ENCODE results near the gene PLPPR2. TPM values are rescaled to one million over a fixed set of nuclear protein-coding genes. Genes with fewer than 3 reads are reported as not detected.

PLPPR2 gene
- polyA plus RNA-seq, 1 donor from 2014 or later, result 44.1 TPM

DNA sequence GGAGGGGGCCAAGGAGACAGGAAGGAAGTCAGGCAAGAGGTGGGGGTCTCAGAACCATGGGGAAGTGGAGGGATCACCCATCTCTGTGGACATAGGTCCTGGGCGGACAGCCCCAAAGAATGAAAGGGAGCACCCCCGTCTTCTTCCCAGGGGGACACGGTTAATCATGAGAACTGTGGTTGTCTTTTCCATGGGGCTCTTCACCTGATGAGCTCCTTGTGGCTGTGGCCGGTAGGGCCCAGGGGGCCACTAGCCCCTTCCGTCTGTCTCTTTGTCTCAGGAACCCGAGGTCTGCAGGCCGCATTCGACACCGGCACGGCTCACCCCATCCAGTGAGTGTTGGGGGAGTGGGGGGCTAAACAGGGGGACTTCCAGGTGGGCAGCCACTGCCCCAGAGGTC, 8.6 kb downstream of the PLPPR2 start:
- no peaks in the 10 kb centered on the region for H4K20me1 ChIP-seq (ENCODE audit: insufficient read depth)
- no peaks in the 10 kb centered on the region for H3K79me2 ChIP-seq (replicated peaks; ENCODE audit: insufficient read depth, low read length)
- no peak for TF ChIP-seq EP300 (conservative IDR thresholded peaks at IDR 0.05; ENCODE audit: poor library complexity, severe bottlenecking)
- no peak for TF ChIP-seq CTCF (IDR thresholded peaks at IDR 0.05; ENCODE audit: poor library complexity, severe bottlenecking)
- H3F3A ChIP-seq (ENCODE audit: insufficient read depth, low read length, poor library complexity, severe bottlenecking), result no peaks in the 10 kb centered on the region
- H3K9ac ChIP-seq (ENCODE audit: low read length), result no peak overlapping the region
- no peak overlapping the region for H3K4me2 ChIP-seq (ENCODE audit: low read length)
- H3K27me3 ChIP-seq (ENCODE audit: insufficient read depth, low read depth, low read length), result no peaks in the 10 kb centered on the region
- no peak overlapping the region for H3K4me3 ChIP-seq (ENCODE audit: low read length)
- H3K27ac ChIP-seq (ENCODE audit: low read length), result no peak overlapping the region
- no peak overlapping the region for H2AFZ ChIP-seq (ENCODE audit: low read depth, low read length)
- H3K36me3 ChIP-seq (ENCODE audit: insufficient read depth, low read length), result peaks cover 12% of the 10 kb centered on the region
- H3K9me2 ChIP-seq (ENCODE audit: insufficient read depth, low read length), result no peaks in the 10 kb centered on the region
- H3K9me3 ChIP-seq (ENCODE audit: low read length), result no peaks in the 10 kb centered on the region

- Histone ChIP-seq H3K36me3 (ENCODE audit: insufficient read depth, low read length) (peaks cover 9% of the 10 kb centered on the region), H3K9ac (ENCODE audit: low read length) (no peak overlapping the region), H3K27ac (ENCODE audit: low read length) (no peak overlapping the region), H2AFZ (ENCODE audit: low read depth, low read length) (no peak overlapping the region), H3K4me3 (ENCODE audit: low read length) (no peak overlapping the region), H4K20me1 (ENCODE audit: insufficient read depth) (no peaks in the 10 kb centered on the region), H3K79me2 (replicated peaks; ENCODE audit: insufficient read depth, low read length) (no peaks in the 10 kb centered on the region), H3F3A (ENCODE audit: insufficient read depth, low read length, poor library complexity, severe bottlenecking) (no peaks in the 10 kb centered on the region), H3K4me2 (ENCODE audit: low read length) (no peak overlapping the region), H3K9me3 (ENCODE audit: low read length) (no peaks in the 10 kb centered on the region), H3K9me2 (ENCODE audit: insufficient read depth, low read length) (no peaks in the 10 kb centered on the region), H3K27me3 (ENCODE audit: insufficient read depth, low read depth, low read length) (no peaks in the 10 kb centered on the region)
- TF ChIP-seq MXI1 (conservative IDR thresholded peaks at IDR 0.05; ENCODE audit: poor library complexity, severe bottlenecking), result no peak
- no peak for TF ChIP-seq CTCF (IDR thresholded peaks at IDR 0.05; ENCODE audit: poor library complexity, severe bottlenecking)
- TF ChIP-seq EZH2 (IDR thresholded peaks at IDR 0.05; ENCODE audit: borderline replicate concordance, insufficient read depth, low read length, poor library complexity, severe bottlenecking), result no peak
- no peak for TF ChIP-seq POLR2AphosphoS5 (IDR thresholded peaks at IDR 0.05)
- TF ChIP-seq SMC3 (conservative IDR thresholded peaks at IDR 0.05; ENCODE audit: poor library complexity), result no peak
- TF ChIP-seq EP300 (conservative IDR thresholded peaks at IDR 0.05; ENCODE audit: poor library complexity, severe bottlenecking), result no peak
- TF ChIP-seq RAD21 (conservative IDR thresholded peaks at IDR 0.05), result no peak
- no peak for TF ChIP-seq REST (IDR thresholded peaks at IDR 0.05; ENCODE audit: borderline replicate concordance)
These were observed 9.2 kb downstream of the PLPPR2 start for GRCh38 chr19:11364296-11364904.
